KMS-11 (cell line): ENCODE measurements around the gene ICOS.

Experiments
- H2AFZ ChIP-seq: fragments of 200-600 bp; sonication (generic); 2 replicates; pipeline ENCODE4 v1.6.1; 2016; ENCODE audit warnings: antibody characterized with exemption, mixed run types, low read depth
- H3K27ac ChIP-seq: fragments of 200-600 bp; sonication (generic); 2 replicates; pipeline ENCODE4 v1.6.1; 2016; ENCODE audit warnings: mild to moderate bottlenecking, mixed run types
- H3K27me3 ChIP-seq: fragments of 200-600 bp; sonication (generic); 2 replicates; pipeline ENCODE4 v1.6.1; 2017; ENCODE audit warnings: mild to moderate bottlenecking, low read depth, mixed run types, moderate library complexity; ENCODE audit not compliant: insufficient read depth
- H3K36me3 ChIP-seq: fragments of 200-600 bp; sonication (generic); 2 replicates; pipeline ENCODE4 v1.6.1; 2017; ENCODE audit warnings: mild to moderate bottlenecking, mixed run types; ENCODE audit not compliant: insufficient read depth
- H3K4me1 ChIP-seq: fragments of 200-600 bp; sonication (generic); 2 replicates; pipeline ENCODE4 v1.6.1; 2016; ENCODE audit warnings: mild to moderate bottlenecking, low read depth, mixed run types; ENCODE audit not compliant: poor library complexity, severe bottlenecking
- H3K4me2 ChIP-seq: fragments of 200-600 bp; sonication (generic); 2 replicates; pipeline ENCODE4 v1.7.0; 2016; ENCODE audit warnings: mild to moderate bottlenecking, mixed run types
- H3K4me3 ChIP-seq: fragments of 200-600 bp; sonication (generic); IDR thresholded peaks from 2 replicates; pipeline ENCODE4 v1.6.1; 2017; ENCODE audit warnings: low read depth, low read length, mixed read lengths; ENCODE audit not compliant: insufficient read depth
- H3K79me2 ChIP-seq: fragments of 200-600 bp; sonication (generic); 2 replicates; pipeline ENCODE4 v1.6.1; 2016; ENCODE audit warnings: low read depth, mixed run types; ENCODE audit not compliant: insufficient read depth
- H3K9ac ChIP-seq: fragments of 200-600 bp; sonication (generic); 2 replicates; pipeline ENCODE4 v1.6.1; 2016; ENCODE audit warnings: mild to moderate bottlenecking, mixed run types
- H4K20me1 ChIP-seq: fragments of 200-600 bp; sonication (generic); 2 replicates; pipeline ENCODE4 v1.6.1; 2016; ENCODE audit warnings: mild to moderate bottlenecking, mixed run types; ENCODE audit not compliant: insufficient read depth
- TF ChIP-seq, protein P1 (sequence below): fragments of 200-600 bp; sonication (generic); conservative IDR thresholded peaks from 2 replicates; pipeline ENCODE4 v1.6.1; 2017; ENCODE audit warnings: low read depth, mild to moderate bottlenecking, antibody characterized with exemption, low read length, moderate library complexity, mixed read lengths

Gene ICOS

DNA sequence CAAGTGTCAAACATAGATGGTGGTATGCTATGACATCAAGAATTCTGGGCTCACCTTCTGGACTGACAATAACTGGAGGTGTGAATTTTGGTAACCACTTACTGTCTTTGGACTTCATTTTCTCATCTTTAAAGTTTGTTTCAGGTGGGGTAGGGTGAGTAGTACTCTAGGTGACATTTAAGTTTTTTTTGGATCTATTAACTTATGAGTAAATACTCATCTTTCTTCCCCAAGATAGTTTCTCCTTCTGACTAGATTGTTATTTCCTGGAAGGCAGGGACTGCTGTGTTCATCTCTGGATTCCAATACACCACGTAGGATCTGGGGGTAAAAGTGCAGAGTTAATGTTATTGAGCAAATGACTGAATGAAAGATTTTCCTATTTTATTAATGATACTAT is 55.9 kb downstream of the ICOS start:
- H3K9ac ChIP-seq = no peak overlapping the region
- TF ChIP-seq, protein P1, sequence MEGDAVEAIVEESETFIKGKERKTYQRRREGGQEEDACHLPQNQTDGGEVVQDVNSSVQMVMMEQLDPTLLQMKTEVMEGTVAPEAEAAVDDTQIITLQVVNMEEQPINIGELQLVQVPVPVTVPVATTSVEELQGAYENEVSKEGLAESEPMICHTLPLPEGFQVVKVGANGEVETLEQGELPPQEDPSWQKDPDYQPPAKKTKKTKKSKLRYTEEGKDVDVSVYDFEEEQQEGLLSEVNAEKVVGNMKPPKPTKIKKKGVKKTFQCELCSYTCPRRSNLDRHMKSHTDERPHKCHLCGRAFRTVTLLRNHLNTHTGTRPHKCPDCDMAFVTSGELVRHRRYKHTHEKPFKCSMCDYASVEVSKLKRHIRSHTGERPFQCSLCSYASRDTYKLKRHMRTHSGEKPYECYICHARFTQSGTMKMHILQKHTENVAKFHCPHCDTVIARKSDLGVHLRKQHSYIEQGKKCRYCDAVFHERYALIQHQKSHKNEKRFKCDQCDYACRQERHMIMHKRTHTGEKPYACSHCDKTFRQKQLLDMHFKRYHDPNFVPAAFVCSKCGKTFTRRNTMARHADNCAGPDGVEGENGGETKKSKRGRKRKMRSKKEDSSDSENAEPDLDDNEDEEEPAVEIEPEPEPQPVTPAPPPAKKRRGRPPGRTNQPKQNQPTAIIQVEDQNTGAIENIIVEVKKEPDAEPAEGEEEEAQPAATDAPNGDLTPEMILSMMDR = no peak

DNA sequence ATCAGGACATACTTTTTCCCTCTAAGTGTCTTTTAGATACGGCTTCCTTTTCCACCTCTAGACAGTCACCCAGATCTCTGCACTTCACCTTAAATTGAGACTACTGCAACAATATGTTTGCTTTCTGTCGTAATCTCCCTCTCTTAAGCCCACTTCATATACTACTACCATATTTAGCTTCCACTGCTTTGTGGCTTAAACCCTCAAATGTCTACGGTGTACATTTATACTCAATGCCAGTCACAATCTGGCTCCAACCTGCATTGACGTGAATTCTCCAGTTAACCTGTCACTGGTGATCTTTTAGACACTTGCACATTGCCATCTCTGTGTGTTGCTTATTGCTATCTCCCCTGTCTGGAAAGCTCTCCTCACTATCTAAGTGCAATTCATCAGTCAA is 56.4 kb downstream of the ICOS start:
- TF ChIP-seq, protein P1 = no peak
- no peak overlapping the region for H2AFZ ChIP-seq
- no peak overlapping the region for H3K4me3 ChIP-seq
- no peaks in the 10 kb centered on the region for H4K20me1 ChIP-seq
- no peak overlapping the region for H3K4me2 ChIP-seq
- H3K27me3 ChIP-seq = no peaks in the 10 kb centered on the region
- H3K4me1 ChIP-seq = no peaks in the 10 kb centered on the region
- no peak overlapping the region for H3K27ac ChIP-seq
- H3K79me2 ChIP-seq = no peaks in the 10 kb centered on the region
- no peaks in the 10 kb centered on the region for H3K36me3 ChIP-seq
- no peak overlapping the region for H3K9ac ChIP-seq

More for the DNA sequence above, 55.9 kb downstream of the ICOS start:
- no peaks in the 10 kb centered on the region for H3K27me3 ChIP-seq
- no peak overlapping the region for H3K4me3 ChIP-seq
- H3K79me2 ChIP-seq = no peaks in the 10 kb centered on the region
- H3K36me3 ChIP-seq = no peaks in the 10 kb centered on the region
- no peaks in the 10 kb centered on the region for H4K20me1 ChIP-seq
- H3K4me2 ChIP-seq = no peak overlapping the region
- H3K27ac ChIP-seq = no peak overlapping the region
- H2AFZ ChIP-seq = no peak overlapping the region
- no peaks in the 10 kb centered on the region for H3K4me1 ChIP-seq

DNA sequence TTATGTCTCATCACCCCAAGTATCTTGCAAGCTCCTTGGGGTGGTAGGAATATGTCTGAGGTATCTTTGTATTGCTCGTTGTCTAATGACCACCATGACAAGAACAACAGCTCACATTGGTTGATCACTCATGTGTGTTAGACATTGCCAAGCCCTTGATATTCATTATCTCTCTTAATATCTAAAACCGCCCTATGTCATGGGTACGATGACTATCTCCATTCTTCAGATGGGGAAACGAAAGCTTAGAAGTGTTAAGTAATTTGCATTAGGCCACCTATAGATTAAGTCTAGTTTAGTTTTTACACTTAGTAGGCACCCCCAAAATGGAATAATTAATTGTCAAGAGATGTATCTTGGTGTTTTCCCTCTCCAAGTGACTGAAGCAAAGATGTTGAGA is 57.0 kb downstream of the ICOS start:
- no peak overlapping the region for H2AFZ ChIP-seq
- no peak overlapping the region for H3K4me2 ChIP-seq
- no peak overlapping the region for H3K9ac ChIP-seq
- TF ChIP-seq, protein P1 = no peak
- no peak overlapping the region for H3K27ac ChIP-seq
- no peaks in the 10 kb centered on the region for H3K27me3 ChIP-seq
- no peak overlapping the region for H3K4me3 ChIP-seq
- H4K20me1 ChIP-seq = no peaks in the 10 kb centered on the region
- H3K79me2 ChIP-seq = no peaks in the 10 kb centered on the region
- H3K36me3 ChIP-seq = no peaks in the 10 kb centered on the region
- no peaks in the 10 kb centered on the region for H3K4me1 ChIP-seq

DNA sequence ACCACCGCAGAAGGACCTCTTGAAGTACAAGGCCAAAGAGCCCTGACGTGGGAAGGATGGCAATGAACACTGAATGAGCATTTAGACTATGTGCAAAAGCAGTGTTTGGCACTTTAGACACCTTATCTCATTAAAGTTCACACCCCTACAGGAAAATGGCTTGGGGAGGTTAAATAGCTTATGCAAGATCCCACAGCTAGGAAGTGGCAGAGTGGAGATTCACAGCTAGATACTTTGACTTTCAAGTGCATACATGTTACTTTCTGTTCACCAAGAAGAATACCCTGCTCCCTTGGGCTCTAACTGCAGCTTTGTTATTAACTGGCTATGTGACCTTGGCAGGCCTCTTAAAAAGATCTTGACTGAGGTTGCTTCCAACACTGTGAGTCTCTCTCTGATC is 58.2 kb downstream of the ICOS start:
- H3K27me3 ChIP-seq = no peaks in the 10 kb centered on the region
- no peaks in the 10 kb centered on the region for H4K20me1 ChIP-seq
- no peak overlapping the region for H3K4me2 ChIP-seq
- no peaks in the 10 kb centered on the region for H3K4me1 ChIP-seq
- no peak overlapping the region for H3K4me3 ChIP-seq
- TF ChIP-seq, protein P1 = no peak
- H3K9ac ChIP-seq = no peak overlapping the region
- H3K27ac ChIP-seq = no peak overlapping the region
- H3K79me2 ChIP-seq = no peaks in the 10 kb centered on the region
- H2AFZ ChIP-seq = no peak overlapping the region
- no peaks in the 10 kb centered on the region for H3K36me3 ChIP-seq
